Measurements from ENCODE around the gene SCRT2.

- TF ChIP-seq POLR2A (IDR thresholded peaks at IDR 0.05; ENCODE audit: low read depth, low read length) (no peak), POLR2AphosphoS5 (IDR thresholded peaks at IDR 0.05; ENCODE audit: low read depth, low read length) (no peak), TAF1 (IDR thresholded peaks at IDR 0.05; ENCODE audit: borderline replicate concordance, low read depth, low read length) (no peak)
Measured at GRCh38 chr20:666877-667276, 8.7 kb downstream of the SCRT2 start.
